MM.1S (cell line): ENCODE results near the gene PALB2.

Experiments
- DNase-seq: peaks from one replicate; pipeline ENCODE4 v3.0.0-alpha.2; 2015
- H2AFZ ChIP-seq: fragments of 300-600 bp; sonication (generic); 2 replicates; pipeline ENCODE4 v1.6.0; 2016; ENCODE audit warnings: antibody characterized with exemption, low read length
- H3F3A ChIP-seq: fragments of 300-600 bp; sonication (generic); 2 replicates; pipeline ENCODE4 v1.6.1; 2016; ENCODE audit warnings: mild to moderate bottlenecking, antibody characterized with exemption, low read length, moderate library complexity, mixed read lengths; ENCODE audit not compliant: insufficient read depth
- H3K27ac ChIP-seq: fragments of 300-600 bp; sonication (generic); 2 replicates; pipeline ENCODE4 v1.5.1; 2016; ENCODE audit warnings: mild to moderate bottlenecking, low read length
- H3K27me3 ChIP-seq: fragments of 300-600 bp; sonication (generic); replicated peaks from 2 replicates; pipeline ENCODE4 v1.6.0; 2016; ENCODE audit warnings: low read length; ENCODE audit not compliant: insufficient read depth
- H3K36me3 ChIP-seq: fragments of 300-600 bp; sonication (generic); replicated peaks from 2 replicates; pipeline ENCODE4 v1.6.1; 2016; ENCODE audit warnings: mild to moderate bottlenecking, low read length, mixed read lengths; ENCODE audit not compliant: insufficient read depth
- H3K4me1 ChIP-seq: fragments of 300-600 bp; sonication (generic); 2 replicates; pipeline ENCODE4 v1.6.1; 2016; ENCODE audit warnings: low read length, mixed read lengths
- H3K4me2 ChIP-seq: fragments of 300-600 bp; sonication (generic); 2 replicates; pipeline ENCODE4 v1.6.0; 2016; ENCODE audit warnings: low read depth, low read length
- H3K4me3 ChIP-seq: fragments of 300-600 bp; sonication (generic); 2 replicates; pipeline ENCODE4 v1.5.1; 2016; ENCODE audit warnings: low read length, mixed read lengths
- H3K79me2 ChIP-seq: fragments of 300-600 bp; sonication (generic); 2 replicates; pipeline ENCODE4 v1.6.1; 2016; ENCODE audit warnings: mixed run types, low read length, mixed read lengths
- H3K9ac ChIP-seq: fragments of 300-600 bp; sonication (generic); 2 replicates; pipeline ENCODE4 v1.6.1; 2016; ENCODE audit warnings: low read length, mixed read lengths
- H3K9me2 ChIP-seq: fragments of 300-600 bp; sonication (generic); replicated peaks from 2 replicates; pipeline ENCODE4 v1.6.1; 2016; ENCODE audit warnings: mild to moderate bottlenecking, low read length, mixed read lengths; ENCODE audit not compliant: insufficient read depth
- H3K9me3 ChIP-seq: fragments of 300-600 bp; sonication (generic); replicated peaks from 2 replicates; pipeline ENCODE4 v1.6.1; 2016; ENCODE audit warnings: mild to moderate bottlenecking, low read length, mixed read lengths; ENCODE audit not compliant: insufficient read depth
- H4K20me1 ChIP-seq: fragments of 300-600 bp; sonication (generic); 2 replicates; pipeline ENCODE4 v1.6.1; 2016; ENCODE audit warnings: mild to moderate bottlenecking, low read length, moderate library complexity, mixed read lengths; ENCODE audit not compliant: insufficient read depth
- CTCF ChIP-seq: fragments of 300-600 bp; sonication (generic); IDR thresholded peaks from 2 replicates; pipeline ENCODE4 v1.5.1; 2016; ENCODE audit warnings: antibody characterized with exemption, low read length, mixed read lengths
- EZH2 ChIP-seq: fragments of 300-600 bp; sonication (generic); optimal IDR thresholded peaks from 2 replicates; pipeline ENCODE3; 2017; ENCODE audit warnings: low read depth, mild to moderate bottlenecking, antibody characterized with exemption, low read length, mixed read lengths
- EZH2phosphoT487 ChIP-seq: fragments of 300-600 bp; sonication (generic); IDR thresholded peaks from 2 replicates; pipeline ENCODE4 v1.6.1; 2018; ENCODE audit warnings: antibody characterized with exemption, low read length

Gene PALB2

GRCh38 chr16:23629516-23629915 is 11.6 kb downstream of the PALB2 start:
- Histone ChIP-seq H4K20me1 (no peaks in the 10 kb centered on the region), H3F3A (no peaks in the 10 kb centered on the region), H2AFZ (no peak overlapping the region), H3K9ac (no peak overlapping the region), H3K27ac (no peak overlapping the region), H3K4me1 (no peaks in the 10 kb centered on the region), H3K79me2 (no peaks in the 10 kb centered on the region), H3K9me2 (no peaks in the 10 kb centered on the region), H3K9me3 (no peaks in the 10 kb centered on the region), H3K27me3 (no peaks in the 10 kb centered on the region), H3K4me2 (no peak overlapping the region), H3K4me3 (no peak overlapping the region), H3K36me3 (no peaks in the 10 kb centered on the region; the same call in none of the 2 replicates)
- no peak for DNase-seq
- no peak for TF ChIP-seq EZH2phosphoT487
- TF ChIP-seq EZH2, result no peak
- no peak for TF ChIP-seq CTCF

- H3K36me3 ChIP-seq, result peaks cover 5% of the 10 kb centered on the region; the same call in 1 of the 2 replicates
- H3K9ac ChIP-seq, result no peak overlapping the region
- no peaks in the 10 kb centered on the region for H3K9me2 ChIP-seq
These were observed 17.0 kb downstream of the PALB2 start for GRCh38 chr16:23624092-23624491.

GRCh38 chr16:23615805-23616204 is 25.3 kb downstream of the PALB2 start:
- no peaks in the 10 kb centered on the region for H3K9me3 ChIP-seq
- H3K9ac ChIP-seq, result no peak overlapping the region
- H3K4me2 ChIP-seq, result no peak overlapping the region
- 0 out of 2 replicates have a peak, but pooled peaks cover 4% of the 10 kb centered on the region for H3K4me1 ChIP-seq
- H3K36me3 ChIP-seq, result no peaks in the 10 kb centered on the region
- DNase-seq, result no peak
- H3F3A ChIP-seq, result peaks cover 4% of the 10 kb centered on the region; the same call in 1 of the 2 replicates
- H3K27me3 ChIP-seq, result no peaks in the 10 kb centered on the region
- H4K20me1 ChIP-seq, result no peaks in the 10 kb centered on the region
- H3K9me2 ChIP-seq, result no peaks in the 10 kb centered on the region
- no peak overlapping the region for H3K27ac ChIP-seq
- H3K79me2 ChIP-seq, result no peaks in the 10 kb centered on the region; the same call in 1 of the 2 replicates
- no peak overlapping the region for H2AFZ ChIP-seq
- H3K4me3 ChIP-seq, result no peak overlapping the region
- TF ChIP-seq EZH2, result no peak
- TF ChIP-seq CTCF, result no peak
- TF ChIP-seq EZH2phosphoT487, result no peak

More at GRCh38 chr16:23624092-23624491, 17.0 kb downstream of the PALB2 start:
- Histone ChIP-seq H3K4me2 (no peak overlapping the region), H3K27ac (no peak overlapping the region), H3K9me3 (no peaks in the 10 kb centered on the region), H3K4me1 (0 out of 2 replicates have a peak, but pooled peaks cover 4% of the 10 kb centered on the region), H3F3A (peaks cover 4% of the 10 kb centered on the region; the same call in 1 of the 2 replicates), H2AFZ (no peak overlapping the region), H4K20me1 (no peaks in the 10 kb centered on the region), H3K79me2 (no peaks in the 10 kb centered on the region), H3K27me3 (no peaks in the 10 kb centered on the region), H3K4me3 (no peak overlapping the region)
- DNase-seq, result no peak
- TF ChIP-seq EZH2 (no peak), CTCF (no peak), EZH2phosphoT487 (no peak)
